Fibroblast of skin of scalp (primary cell): ENCODE results near the gene FAM117B.
"Not testable (repeated sequence)": the region's sequence is repeated elsewhere in the genome, so short reads cannot be mapped to it uniquely, and the experiment has no call there.

Experiments used
- DNase-seq: peaks from one replicate; pipeline ENCODE4 v3.0.0-alpha.2; 2013

Gene FAM117B

GRCh38 chr2:202705446-202706020, 70.8 kb downstream of the FAM117B start:
- DNase-seq, result no peak

GRCh38 chr2:202714971-202715935, 80.5 kb downstream of the FAM117B start:
- DNase-seq, result not testable (repeated sequence)

- no peak for DNase-seq
These were observed 81.4 kb downstream of the FAM117B start for GRCh38 chr2:202716114-202716718.

GRCh38 chr2:202716953-202717597, 82.3 kb downstream of the FAM117B start:
- no peak for DNase-seq

- no peak for DNase-seq
These were observed 83.0 kb downstream of the FAM117B start for GRCh38 chr2:202717598-202718310.

- DNase-seq, result peak; percentile 73
These were observed 83.8 kb downstream of the FAM117B start for GRCh38 chr2:202718614-202719013.

GRCh38 chr2:202720226-202720625, 85.5 kb downstream of the FAM117B start:
- no peak for DNase-seq

- peak; percentile 73 for DNase-seq
These were observed 86.9 kb downstream of the FAM117B start for GRCh38 chr2:202721621-202722020.

GRCh38 chr2:202723746-202724145, 89.0 kb downstream of the FAM117B start:
- DNase-seq, result no peak

- no peak for DNase-seq
These were observed 91.3 kb downstream of the FAM117B start for GRCh38 chr2:202726070-202726469.

GRCh38 chr2:202736826-202737225, 102.1 kb downstream of the FAM117B start:
- no peak for DNase-seq

GRCh38 chr2:202743613-202744012, 108.8 kb downstream of the FAM117B start:
- no peak for DNase-seq

- no peak for DNase-seq
These were observed 114.7 kb downstream of the FAM117B start for GRCh38 chr2:202749477-202749876.

GRCh38 chr2:202750763-202751427, 116.1 kb downstream of the FAM117B start:
- no peak for DNase-seq

- DNase-seq, result no peak
These were observed 117.3 kb downstream of the FAM117B start for GRCh38 chr2:202752071-202752470.

GRCh38 chr2:202754936-202755335, 120.2 kb downstream of the FAM117B start:
- DNase-seq, result no peak

GRCh38 chr2:202756598-202756997, 121.8 kb downstream of the FAM117B start:
- no peak for DNase-seq

- no peak for DNase-seq
These were observed 122.6 kb downstream of the FAM117B start for GRCh38 chr2:202757339-202757738.

GRCh38 chr2:202758128-202758527, 123.4 kb downstream of the FAM117B start:
- no peak for DNase-seq

GRCh38 chr2:202758604-202759003, 123.8 kb downstream of the FAM117B start:
- DNase-seq, result no peak

- no peak for DNase-seq
These were observed 126.1 kb downstream of the FAM117B start for GRCh38 chr2:202760848-202761247.

- no peak for DNase-seq
These were observed 127.8 kb downstream of the FAM117B start for GRCh38 chr2:202762556-202762955.
